WTC11 (cell line): ENCODE results near the gene SPTAN1. TPM values are rescaled to one million over a fixed set of nuclear protein-coding genes. Genes with fewer than 3 reads are reported as not detected.

Source experiments
- ATAC-seq: fragments of 200-7000 bp; cut with Tn5 transposase; 2 replicates; pipeline ENCODE4 v1.10.0; 2021; ENCODE audit warnings: mild to moderate bottlenecking, moderate library complexity
- CTCF ChIA-PET: fragments of 300-600 bp; sonication (Branson Sonifier 250); formaldehyde crosslinking; loops from one replicate; lab custom pipeline; 2021; ENCODE audit warnings: antibody characterized with exemption; lab: Charles Lee
- POLR2A ChIA-PET: fragments of 350-600 bp; sonication (Branson Sonifier 250); formaldehyde crosslinking; loops from one replicate; lab custom pipeline; 2021; ENCODE audit warnings: antibody characterized with exemption; lab: Charles Lee
- DNase-seq: peaks from one replicate; pipeline ENCODE4 v3.0.0; 2021; ENCODE audit warnings: low spot score
- H3K27ac Mint-ChIP-seq: 2 replicates; pipeline ENCODE4 v1.8.0; 2021; ENCODE audit warnings: mixed read lengths
- H3K27me3 Mint-ChIP-seq: 2 replicates; pipeline ENCODE4 v1.8.0; 2021; ENCODE audit warnings: low read depth, mild to moderate bottlenecking, moderate library complexity, mixed read lengths
- H3K36me3 Mint-ChIP-seq: 2 replicates; pipeline ENCODE4 v1.8.0; 2021; ENCODE audit warnings: mixed read lengths
- H3K4me1 Mint-ChIP-seq: 2 replicates; pipeline ENCODE4 v1.8.0; 2022; ENCODE audit warnings: mixed read lengths
- H3K4me3 Mint-ChIP-seq: 2 replicates; pipeline ENCODE4 v1.8.0; 2021; ENCODE audit warnings: mild to moderate bottlenecking, moderate library complexity, mixed read lengths
- H3K9me3 Mint-ChIP-seq: 2 replicates; pipeline ENCODE4 v1.8.0; 2021; ENCODE audit warnings: mixed read lengths
- ARID4B ChIP-seq: sonication (generic); formaldehyde crosslinking; IDR thresholded peaks from 2 replicates; pipeline ENCODE4 v1.8.0; 2023; ENCODE audit warnings: missing genetic modification reagents, mild to moderate bottlenecking, borderline replicate concordance
- CDX4 ChIP-seq: fragments of 250-450 bp; sonication (Bioruptor Pico); IDR thresholded peaks from 2 replicates; pipeline ENCODE4 v1.9.0; 2021; ENCODE audit warnings: moderate library complexity, mild to moderate bottlenecking, inconsistent platforms, borderline replicate concordance
- CREM ChIP-seq: sonication (generic); formaldehyde crosslinking; IDR thresholded peaks from 2 replicates; pipeline ENCODE4 v1.8.1; 2022; ENCODE audit warnings: mild to moderate bottlenecking, missing genetic modification reagents, moderate library complexity
- EMX1 ChIP-seq: fragments of 250-450 bp; sonication (Bioruptor Pico); IDR thresholded peaks from 2 replicates; pipeline ENCODE4 v1.8.0; 2021; ENCODE audit warnings: mild to moderate bottlenecking
- FOXP1 ChIP-seq: sonication (generic); formaldehyde crosslinking; IDR thresholded peaks from 2 replicates; pipeline ENCODE4 v1.8.0; 2022; ENCODE audit warnings: missing genetic modification reagents, mild to moderate bottlenecking, moderate library complexity, borderline replicate concordance
- GABPB1 ChIP-seq: sonication (generic); formaldehyde crosslinking; IDR thresholded peaks from 2 replicates; pipeline ENCODE4 v1.8.1; 2023; ENCODE audit warnings: mild to moderate bottlenecking, missing genetic modification reagents
- GTF2I ChIP-seq: fragments of 250-450 bp; sonication (Bioruptor Pico); conservative IDR thresholded peaks from 2 replicates; pipeline ENCODE4 v1.4.0; 2021; ENCODE audit warnings: mild to moderate bottlenecking
- MLX ChIP-seq: sonication (generic); formaldehyde crosslinking; IDR thresholded peaks from 2 replicates; pipeline ENCODE4 v1.8.1; 2023; ENCODE audit warnings: mild to moderate bottlenecking, missing genetic modification reagents, moderate library complexity
- NFE2L1 ChIP-seq: sonication (generic); formaldehyde crosslinking; IDR thresholded peaks from 2 replicates; pipeline ENCODE4 v1.8.1; 2023; ENCODE audit warnings: missing genetic modification reagents
- NR2C2 ChIP-seq: sonication (generic); formaldehyde crosslinking; IDR thresholded peaks from 2 replicates; pipeline ENCODE4 v1.8.0; 2022; ENCODE audit warnings: mild to moderate bottlenecking, missing genetic modification reagents
- SMAD3 ChIP-seq: sonication (generic); formaldehyde crosslinking; IDR thresholded peaks from 2 replicates; pipeline ENCODE4 v1.8.0; 2022; ENCODE audit warnings: missing genetic modification reagents, mild to moderate bottlenecking, borderline replicate concordance
- SMAD4 ChIP-seq: sonication (generic); formaldehyde crosslinking; IDR thresholded peaks from 2 replicates; pipeline ENCODE4 v1.8.0; 2022; ENCODE audit warnings: mild to moderate bottlenecking, missing genetic modification reagents
- SOX15 ChIP-seq: fragments of 250-450 bp; sonication (Bioruptor Pico); IDR thresholded peaks from 2 replicates; pipeline ENCODE4 v1.9.0; 2021; ENCODE audit warnings: mild to moderate bottlenecking
- USF2 ChIP-seq: sonication (generic); formaldehyde crosslinking; IDR thresholded peaks from 2 replicates; pipeline ENCODE4 v1.8.1; 2023; ENCODE audit warnings: mild to moderate bottlenecking, missing genetic modification reagents, moderate library complexity
- ZBTB43 ChIP-seq: sonication (generic); formaldehyde crosslinking; IDR thresholded peaks from 2 replicates; pipeline ENCODE4 v1.8.1; 2023; ENCODE audit warnings: mild to moderate bottlenecking, missing genetic modification reagents
- ZNF232 ChIP-seq: sonication (generic); formaldehyde crosslinking; IDR thresholded peaks from 2 replicates; pipeline ENCODE4 v1.8.0; 2022; ENCODE audit warnings: mild to moderate bottlenecking, missing genetic modification reagents
- ZNF317 ChIP-seq: sonication (generic); formaldehyde crosslinking; IDR thresholded peaks from 2 replicates; pipeline ENCODE4 v1.8.1; 2023; ENCODE audit warnings: low read depth, mild to moderate bottlenecking, moderate library complexity, missing genetic modification reagents, borderline replicate concordance
- total RNA-seq: library from RNA; stranded (reverse); gene quantifications from 3 replicates; pipeline ENCODE4 v1.2.3, GENCODE V29; 2021

The SPTAN1 gene
- total RNA-seq, 1 experiment from 2014 or later = 255 TPM

GRCh38 chr9:128633601-128634000, 81.2 kb downstream of the SPTAN1 start:
- CTCF ChIA-PET = interaction anchor here (0.6 to 0.7 kb wide), 2 partner anchors 9 to 28 kb away, joined by 3 to 5 read pairs; no protein-coding TSS in a partner anchor
- H3K27ac Mint-ChIP-seq = no peak overlapping the region; the same call in 1 of the 2 replicates
- peaks cover 3% of the 10 kb centered on the region; the same call in 1 of the 2 replicates for H3K4me1 Mint-ChIP-seq

More at GRCh38 chr9:128633601-128634000, 81.2 kb downstream of the SPTAN1 start:
- no peak for TF ChIP-seq ZNF232 (CRISPR knock-in tag)
- TF ChIP-seq SOX15 (CRISPR knock-in tag) = no peak
- no peak for TF ChIP-seq ZNF317
- no peak for TF ChIP-seq SMAD4 (CRISPR knock-in tag)
- TF ChIP-seq GTF2I (CRISPR knock-in tag) = no peak
- no peak for TF ChIP-seq EMX1
- no peak for TF ChIP-seq ARID4B (CRISPR knock-in tag)
- no peak for TF ChIP-seq CREM
- TF ChIP-seq USF2 (CRISPR knock-in tag) = no peak
- no peak for TF ChIP-seq MLX
- no peak for TF ChIP-seq SMAD3
- no peak for TF ChIP-seq ZBTB43 (CRISPR knock-in tag)
- TF ChIP-seq NFE2L1 (CRISPR knock-in tag) = no peak
- TF ChIP-seq GABPB1 (CRISPR knock-in tag) = no peak
- no peak for TF ChIP-seq FOXP1 (CRISPR knock-in tag)
- TF ChIP-seq CDX4 = no peak
- TF ChIP-seq NR2C2 (CRISPR knock-in tag) = no peak
- DNase-seq = no peak
- Mint-ChIP-seq H3K9me3 (no peaks in the 10 kb centered on the region), H3K27me3 (no peaks in the 10 kb centered on the region), H3K4me3 (no peak overlapping the region), H3K36me3 (peaks cover 36% of the 10 kb centered on the region)
- POLR2A ChIA-PET = no interaction called here
- no peak for ATAC-seq
